GM21390 (cell line): Measurements from ENCODE around the gene TIAM1.

Experiments
- ATAC-seq: cut with Tn5 transposase; IDR thresholded peaks from one replicate; pipeline ENCODE4 v1.9.1; 2021; ENCODE audit not compliant: unreplicated experiment

The TIAM1 gene

DNA sequence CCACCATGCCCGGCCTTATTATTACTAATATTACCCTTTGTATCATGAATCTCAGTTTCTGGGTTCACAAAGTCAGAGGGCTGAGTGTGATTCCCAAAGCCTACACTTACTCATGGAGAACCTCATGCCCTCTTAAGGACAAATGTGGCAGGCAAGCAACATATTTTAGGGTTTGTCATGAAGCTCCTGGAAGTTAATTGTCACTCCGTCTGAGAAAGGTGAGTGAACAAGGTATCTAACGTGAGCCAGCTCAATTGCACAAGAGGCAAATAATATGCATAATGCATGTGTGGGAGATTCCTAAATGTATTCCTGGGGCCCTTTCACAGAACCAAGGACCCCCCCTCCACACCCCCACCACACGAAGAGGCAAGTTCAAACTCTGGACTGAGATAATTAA lies 10.1 kb upstream of the TIAM1 start:
- ATAC-seq = no peak

DNA sequence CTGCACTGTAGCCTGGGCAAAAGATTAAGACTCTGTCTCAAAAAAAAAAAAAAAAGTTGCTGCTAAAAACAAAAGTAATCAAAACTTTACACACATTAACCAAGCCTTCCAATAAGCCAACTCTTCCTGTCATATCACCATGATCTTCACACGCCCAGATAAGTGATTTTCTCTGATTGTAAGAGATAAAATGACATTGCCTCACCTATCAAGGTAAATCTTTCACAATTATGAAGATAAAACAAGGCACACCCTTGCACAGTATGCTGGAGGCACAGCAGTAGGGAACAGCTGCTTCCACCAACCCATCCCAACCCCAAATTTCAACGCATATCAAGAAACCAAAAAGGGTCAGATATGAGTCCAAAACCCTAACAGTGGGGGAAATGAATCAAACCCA lies 8.8 kb upstream of the TIAM1 start:
- ATAC-seq = no peak

DNA sequence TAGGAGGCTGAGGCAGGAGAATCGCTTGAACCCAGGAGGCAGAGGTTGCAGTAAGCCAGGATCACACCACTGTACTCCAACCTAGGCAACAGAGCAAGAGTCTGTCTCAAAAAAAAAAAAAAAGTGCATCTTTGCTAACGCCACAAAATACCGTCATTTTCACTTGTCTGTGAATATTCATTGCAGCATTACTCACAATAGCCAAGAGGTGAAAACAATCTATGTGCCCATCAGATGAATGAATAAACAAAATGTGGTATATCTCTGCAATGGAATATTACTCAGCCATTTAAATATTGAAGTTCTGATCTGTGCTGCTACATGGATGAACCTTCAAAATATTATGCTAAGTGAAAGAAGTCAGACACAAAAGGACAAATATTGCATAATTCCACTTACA lies 7.9 kb upstream of the TIAM1 start:
- ATAC-seq = no peak

DNA sequence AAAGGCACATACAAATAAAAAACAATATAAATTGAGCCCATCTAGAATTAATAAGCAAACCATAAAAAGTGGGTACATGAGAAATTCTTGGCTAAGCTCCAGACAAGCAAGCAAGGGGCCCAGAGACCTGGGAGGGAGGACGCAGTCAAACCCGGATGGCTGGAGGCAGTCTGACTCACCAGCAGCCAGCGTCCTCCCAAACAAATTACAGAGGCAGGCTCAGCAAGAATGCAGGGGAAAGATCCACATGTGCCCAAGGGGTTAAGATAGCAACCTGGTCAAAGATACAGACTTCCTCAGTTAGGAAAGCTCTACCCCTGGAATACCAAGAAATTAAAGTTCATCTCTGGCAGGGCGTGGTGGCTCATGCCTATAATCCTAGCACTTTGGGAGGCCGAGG lies 7.4 kb upstream of the TIAM1 start:
- ATAC-seq = no peak

DNA sequence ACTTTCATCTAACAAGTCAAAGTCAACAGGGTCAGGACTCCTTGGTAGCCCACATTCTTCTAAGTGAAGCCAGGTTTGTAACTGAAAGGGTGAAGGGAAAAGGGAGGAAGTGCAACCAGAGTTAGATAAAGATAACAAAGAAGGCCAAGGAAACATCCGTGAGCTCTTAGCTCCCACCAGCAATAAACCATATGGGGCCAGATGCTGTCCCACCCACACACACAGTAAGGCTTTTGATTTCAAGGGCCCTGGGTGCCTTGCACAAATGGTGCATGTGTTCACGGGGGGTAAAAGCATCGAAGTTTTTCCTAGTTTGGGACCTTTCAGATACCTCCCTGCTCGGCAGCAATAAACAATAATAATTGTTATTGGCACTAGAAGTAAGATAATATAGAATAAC lies 5.1 kb upstream of the TIAM1 start:
- ATAC-seq = no peak

DNA sequence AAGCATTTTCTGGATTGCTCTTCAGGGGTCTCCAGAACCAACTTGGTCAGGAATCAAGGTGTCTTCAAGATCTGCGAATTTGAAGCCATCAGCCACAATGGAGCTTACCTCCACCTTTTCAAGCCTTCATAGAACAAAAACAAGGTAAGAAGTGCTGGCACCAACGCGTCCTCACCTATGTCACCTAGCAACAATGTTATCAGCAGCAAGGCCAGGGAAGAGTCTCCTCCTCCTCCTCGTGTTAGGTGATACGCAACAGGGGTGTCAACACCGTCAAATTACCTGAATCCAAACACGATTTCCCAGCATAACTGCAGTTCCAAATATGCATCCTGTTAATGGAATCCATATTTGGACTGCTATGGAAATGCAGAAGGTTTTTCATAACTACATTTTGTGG lies 4.1 kb upstream of the TIAM1 start:
- no peak for ATAC-seq

DNA sequence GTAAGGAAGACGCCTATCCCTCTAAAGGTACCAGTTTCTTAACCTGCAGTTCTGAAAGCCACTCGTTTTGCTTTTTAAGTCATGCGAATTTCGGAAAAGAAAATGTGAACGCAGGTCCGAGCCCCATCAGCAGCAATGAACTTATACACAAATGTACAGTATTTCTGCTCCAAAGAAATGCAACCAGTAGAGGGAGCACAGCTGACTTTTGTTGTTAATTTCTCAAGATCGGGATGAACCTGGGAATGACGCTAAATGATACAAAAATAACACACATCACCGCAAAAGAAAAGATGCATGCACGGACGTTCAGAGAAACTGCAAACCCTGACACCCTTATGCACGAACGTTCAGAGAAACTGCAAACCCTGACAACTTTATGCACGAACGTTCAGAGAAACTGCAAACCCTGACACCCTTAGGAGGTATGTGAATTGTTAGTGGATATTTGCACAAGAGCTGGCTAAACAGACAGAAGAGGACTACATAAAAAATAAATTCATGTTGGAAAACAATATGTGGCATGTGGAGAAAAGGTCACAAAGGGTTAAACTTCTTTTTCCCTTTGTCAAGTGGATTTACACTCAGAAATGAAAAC lies 3.5 kb upstream of the TIAM1 start:
- no peak for ATAC-seq

DNA sequence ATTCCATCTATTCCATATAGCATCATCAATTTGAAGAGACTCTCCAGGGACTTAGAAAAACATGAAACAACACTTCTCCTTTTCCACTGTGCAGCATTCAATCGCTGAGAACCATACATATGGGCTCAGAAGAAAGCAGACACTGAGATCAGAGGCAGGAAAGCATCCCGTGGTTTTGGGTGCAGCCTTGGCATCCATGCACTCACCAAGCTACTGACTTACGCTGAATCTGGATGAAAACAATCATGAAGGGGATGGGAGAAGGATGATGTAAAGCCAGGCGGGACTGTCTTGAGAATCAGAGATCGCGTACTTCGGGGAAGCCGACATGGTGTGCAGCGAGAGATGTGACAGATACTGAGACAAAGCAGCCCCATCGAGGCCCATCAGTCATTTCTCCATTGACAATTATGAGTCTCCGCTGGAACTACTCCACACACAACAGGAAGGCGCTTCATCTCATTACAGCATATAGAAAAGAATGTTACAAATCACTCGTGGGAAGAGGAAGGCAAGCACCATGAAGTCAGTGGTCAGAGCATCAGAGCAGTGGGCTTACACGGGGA lies 2.3 kb upstream of the TIAM1 start:
- no peak for ATAC-seq

DNA sequence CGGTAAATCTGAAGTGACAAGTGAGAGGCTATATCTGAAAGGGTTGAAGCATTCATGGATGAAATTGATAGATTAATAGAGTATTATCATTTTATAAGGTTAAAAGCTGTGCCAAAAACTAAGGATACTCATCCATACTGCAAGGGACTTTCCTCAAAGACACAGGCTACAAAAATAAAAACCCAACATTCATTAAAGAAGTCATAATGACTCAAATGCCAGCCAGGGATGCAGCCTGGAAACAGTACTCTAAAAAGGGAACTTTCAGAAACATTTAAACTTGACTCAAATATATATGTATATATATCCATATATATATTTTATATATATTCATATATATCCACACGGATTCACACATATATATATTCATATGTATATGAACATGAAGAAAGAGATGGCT lies 1.1 kb upstream of the TIAM1 start:
- no peak for ATAC-seq

DNA sequence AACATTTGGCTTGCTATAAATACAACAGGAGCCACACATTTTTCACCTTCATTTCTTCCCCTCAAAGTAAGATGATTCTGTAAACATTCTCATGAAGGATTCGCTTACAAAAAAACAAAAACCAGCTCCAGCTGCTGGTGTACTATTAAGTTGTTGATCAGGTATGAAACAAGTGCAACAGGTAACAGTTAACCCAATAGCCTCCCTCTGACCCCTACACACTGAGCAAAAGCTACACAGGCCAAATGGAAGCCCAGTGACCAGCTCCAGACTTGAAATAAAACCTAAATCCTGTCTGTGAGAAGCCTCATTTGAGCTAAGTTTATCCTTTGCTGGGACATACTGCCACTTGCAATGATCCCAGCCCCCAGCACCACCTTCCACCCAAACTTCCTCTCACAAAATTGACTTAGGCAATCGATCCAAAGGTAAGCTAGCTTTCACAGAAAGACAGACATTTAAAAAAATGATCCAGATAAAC lies 991 bp downstream of the TIAM1 start:
- ATAC-seq = no peak

DNA sequence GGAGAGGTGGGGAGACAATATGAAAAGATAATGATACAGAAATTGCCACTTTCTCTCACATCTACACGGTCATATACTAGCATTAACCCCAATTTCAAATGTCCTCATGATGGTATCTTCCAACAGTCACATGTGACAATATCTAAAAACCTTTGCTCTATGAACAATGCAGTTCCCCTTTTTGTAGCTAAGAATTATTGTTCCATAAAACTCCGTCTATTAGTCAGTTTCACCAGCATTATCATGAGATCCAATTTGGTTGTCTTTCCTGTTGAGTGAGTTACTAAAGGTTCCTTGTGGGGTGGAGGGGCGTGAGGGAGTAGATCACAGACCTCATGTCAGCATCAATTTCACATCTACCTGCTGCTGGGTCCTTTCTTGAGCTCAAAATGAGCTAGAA lies 1.7 kb downstream of the TIAM1 start:
- ATAC-seq = no peak

DNA sequence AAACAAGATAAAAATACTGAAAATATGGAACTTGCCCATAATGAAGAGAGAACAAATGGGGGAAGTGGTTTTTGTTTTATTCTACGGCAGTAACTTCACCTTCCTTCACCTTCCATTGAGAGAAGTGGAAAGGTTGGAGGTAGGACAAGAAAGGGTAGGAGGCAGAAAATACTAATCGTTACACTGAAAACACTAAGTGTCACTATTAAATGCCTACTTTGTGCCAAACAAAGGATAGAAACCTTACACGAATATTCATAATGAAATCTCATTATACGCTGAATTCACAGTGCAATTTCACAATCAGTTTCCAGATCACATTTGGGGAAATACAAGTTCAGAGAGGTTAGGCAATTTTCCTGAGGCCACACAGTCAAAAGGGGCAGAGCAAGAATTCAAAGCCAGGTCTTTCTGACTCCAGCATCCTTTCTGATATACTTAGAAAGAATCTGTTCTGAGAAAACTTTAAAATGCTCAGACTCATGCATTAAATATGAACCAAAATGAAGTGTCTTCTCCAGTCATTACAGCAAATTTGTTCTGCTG lies 3.0 kb downstream of the TIAM1 start:
- ATAC-seq = no peak

DNA sequence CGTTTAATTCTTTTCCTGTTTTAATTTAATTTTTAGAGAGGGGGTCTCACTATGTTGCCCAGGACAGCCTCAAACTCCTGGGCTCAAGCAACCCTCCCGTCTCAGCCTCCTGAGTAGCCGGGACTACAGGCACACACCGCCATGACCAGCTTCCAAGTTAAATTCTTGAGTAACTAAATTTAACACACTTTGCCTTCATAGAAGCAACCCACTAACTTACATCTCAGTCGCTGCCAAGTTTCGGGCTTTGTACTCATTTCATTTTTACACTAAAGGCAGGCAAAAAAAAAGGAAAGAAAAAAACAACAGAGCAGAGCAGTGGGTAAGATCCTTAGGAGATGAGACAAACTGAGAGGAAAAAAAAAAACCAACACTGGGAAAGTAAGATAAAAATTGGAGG lies 3.5 kb downstream of the TIAM1 start:
- ATAC-seq = no peak

DNA sequence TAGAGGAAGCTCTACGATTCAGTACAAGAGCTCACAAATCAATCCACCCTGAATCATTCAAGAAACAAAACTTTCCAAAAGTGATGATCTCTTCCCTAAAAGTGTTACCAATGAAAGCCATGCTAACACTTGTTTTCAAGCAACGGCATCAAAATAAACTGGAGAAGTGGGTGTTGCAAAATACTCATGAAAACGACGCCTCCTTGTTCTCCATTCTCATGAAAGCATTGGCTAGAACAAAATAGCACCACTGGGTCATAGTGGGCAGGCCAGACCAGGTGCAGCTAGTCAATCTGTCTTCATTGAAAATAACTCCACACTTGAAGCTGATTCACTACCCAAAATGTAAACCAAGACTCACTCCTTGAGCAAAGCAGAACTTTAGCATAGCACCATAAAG lies 4.3 kb downstream of the TIAM1 start:
- no peak for ATAC-seq

DNA sequence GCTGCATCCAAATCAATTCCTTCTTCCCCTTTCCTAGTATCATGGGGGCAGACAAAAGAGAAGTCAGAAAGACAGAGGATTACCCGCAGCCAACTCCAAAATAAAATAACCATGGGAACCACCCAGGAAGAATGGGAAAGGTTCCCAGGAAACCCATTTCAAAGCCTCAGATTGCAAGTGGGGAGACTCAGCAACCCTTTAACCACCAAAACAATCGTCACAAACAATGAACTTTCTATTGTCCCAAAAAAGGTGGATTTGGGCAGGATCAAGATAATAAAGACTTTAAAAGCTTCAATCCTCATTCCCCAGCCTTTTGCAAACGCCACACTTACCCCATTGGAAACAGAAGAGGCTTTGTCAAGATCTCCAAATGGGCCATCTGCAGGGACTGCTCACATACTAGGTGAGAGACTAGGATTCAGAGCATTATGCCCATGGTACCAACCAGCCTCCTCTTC lies 5.1 kb downstream of the TIAM1 start:
- no peak for ATAC-seq

DNA sequence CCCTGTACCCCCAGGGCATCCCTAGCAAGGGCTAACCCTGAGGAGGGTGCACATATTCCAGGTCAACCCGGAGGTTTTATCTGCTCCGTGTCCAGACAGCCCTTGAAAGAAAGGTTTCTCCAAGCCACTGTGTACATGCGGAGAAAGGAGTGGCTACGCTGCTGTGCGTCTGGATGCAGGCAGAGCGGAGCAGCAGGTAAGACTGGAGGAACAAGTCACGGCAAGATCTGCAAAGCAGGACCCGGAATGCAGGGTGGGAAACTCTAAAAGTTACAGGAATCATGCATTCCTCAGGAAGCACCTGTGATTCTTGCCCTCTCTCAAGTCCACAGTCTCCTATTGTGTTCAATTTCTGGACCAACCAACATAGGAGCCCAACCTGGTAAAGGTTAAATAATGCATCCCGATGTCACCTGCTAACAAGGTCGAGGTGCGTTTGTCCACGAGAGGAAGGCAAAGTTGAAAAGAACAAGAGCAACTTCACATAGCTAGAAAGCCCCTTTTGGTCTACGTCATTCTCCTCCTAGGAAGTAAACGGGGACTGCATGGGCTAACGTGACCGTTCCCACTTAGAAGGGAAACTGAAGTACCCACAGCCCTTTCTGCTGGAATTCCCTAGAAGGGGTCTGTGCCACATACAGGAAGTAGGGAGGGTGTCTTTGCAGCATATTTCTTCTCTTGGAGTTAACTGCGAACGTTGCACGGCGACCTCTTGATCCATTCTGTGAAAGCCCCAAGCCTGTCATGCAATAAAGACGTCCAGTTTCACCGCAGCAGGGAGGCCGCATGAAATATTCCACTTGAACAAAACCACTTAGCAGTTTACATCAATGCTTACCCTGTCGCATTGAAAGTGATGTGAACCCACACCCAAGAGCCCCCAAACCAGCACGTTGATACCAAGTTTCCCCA lies 5.8 kb downstream of the TIAM1 start:
- no peak for ATAC-seq

DNA sequence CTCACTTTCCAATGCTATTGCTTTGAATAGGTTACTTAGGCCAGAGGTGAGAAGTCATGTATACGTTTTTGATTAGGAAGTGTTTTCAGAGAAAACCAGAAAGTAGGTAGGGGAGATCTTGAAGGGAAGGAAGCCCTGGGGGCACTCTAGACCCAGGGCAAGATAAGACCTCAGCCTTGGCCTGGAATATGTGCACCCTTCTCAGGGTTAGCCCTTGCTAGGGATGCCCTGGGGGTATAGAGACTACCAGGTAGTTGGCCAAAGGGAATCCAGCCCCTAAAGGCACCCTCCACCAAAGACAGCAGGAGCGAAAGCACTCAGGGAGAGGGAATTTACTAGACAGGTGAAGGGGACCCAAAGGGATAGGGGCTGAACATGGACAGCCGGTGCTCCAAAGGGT lies 7.0 kb downstream of the TIAM1 start:
- no peak for ATAC-seq

DNA sequence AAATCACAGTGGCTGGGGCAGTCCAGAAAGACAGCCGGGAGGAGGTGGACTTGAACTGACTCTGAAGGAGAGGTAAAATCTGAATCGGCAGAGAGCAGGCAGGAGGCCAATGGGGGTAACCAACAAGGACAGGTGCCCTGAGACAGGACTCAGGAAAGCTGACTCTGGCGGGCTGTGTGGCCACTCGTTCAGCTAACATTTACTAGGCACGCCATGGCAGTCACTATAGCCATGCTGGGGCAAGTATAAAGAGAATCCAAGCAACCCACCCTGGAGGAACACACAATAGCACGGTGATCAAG lies 7.4 kb downstream of the TIAM1 start:
- no peak for ATAC-seq

DNA sequence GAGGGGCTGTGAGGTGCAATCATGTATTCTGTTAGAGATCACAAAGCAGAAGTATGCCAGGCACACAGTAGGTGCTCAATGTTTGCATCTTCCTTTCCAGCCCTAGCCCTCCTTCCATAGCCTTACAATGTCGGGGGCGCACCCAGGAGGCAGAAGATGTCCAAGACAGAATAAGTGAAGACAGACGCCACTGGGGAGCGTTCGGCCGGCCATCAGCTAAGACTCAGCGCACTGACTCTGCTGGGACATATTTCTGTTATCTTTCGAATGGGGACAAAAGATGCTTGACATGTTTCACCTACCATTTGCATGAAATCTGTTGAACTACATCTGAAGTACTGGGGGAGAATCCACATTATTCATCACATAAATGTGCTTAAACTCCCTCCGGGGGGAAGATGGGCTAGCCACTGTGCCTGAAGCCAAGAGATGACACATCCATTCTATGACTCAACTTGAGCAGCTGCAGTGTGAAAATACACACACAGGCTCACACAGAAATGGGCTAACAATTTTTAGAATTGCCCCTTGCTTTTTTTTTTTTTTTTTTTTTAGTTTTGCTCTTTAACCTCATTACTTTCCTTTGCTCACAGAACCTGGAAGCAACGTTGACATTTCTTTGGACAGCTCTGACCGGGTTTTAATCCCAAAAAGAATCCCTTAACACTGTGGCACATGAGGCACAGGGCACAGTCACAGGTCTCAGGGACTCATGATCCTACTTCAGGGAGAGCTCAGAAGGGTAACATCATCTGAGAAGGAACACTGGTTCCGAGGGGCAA lies 7.9 kb downstream of the TIAM1 start:
- ATAC-seq = no peak

DNA sequence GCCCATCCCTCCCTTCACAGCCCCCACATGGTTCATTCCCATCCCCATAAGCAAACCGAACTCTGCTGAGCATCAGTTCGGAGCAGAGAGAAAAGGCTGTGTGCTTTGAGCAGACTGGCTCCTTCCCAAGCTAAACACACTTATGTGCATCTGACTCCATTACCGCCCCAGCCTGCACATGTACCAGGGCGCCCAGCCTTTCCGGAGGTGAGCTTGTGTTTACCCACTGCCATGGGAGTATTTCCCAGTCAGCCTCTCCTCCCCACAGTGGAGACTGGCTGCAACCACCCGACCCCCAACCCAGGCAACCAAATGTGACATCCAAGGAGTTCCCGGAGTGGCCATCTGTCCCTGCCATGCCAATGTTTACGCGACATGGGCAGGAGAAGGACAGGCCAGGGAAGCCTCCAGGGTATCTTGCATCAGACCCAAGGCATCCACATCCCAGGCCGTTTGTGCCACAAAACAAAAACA lies 9.4 kb downstream of the TIAM1 start:
- no peak for ATAC-seq

DNA sequence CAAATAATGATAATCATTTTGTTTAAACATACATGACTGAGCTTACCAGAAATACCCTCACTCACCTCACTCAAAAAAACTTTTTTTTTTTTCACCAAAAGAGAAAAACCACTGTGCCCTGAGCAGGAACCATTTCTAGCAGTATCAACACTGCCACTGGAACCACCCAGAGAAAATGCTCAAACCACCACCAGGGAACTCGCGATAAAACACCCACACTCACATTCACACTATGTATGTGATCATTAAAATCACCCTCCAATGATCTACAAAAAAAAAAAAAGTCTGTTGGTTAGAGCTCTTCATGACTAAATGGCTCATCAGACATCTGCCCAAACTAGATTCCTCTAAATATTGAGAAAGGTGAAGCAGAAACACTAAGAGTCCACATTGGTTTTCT lies 11.5 kb downstream of the TIAM1 start:
- ATAC-seq = no peak
